IPS DF 6.9 (cell line): Measurements from ENCODE around the gene CHCHD6.

Source experiments
- DNase-seq: peaks from one replicate; pipeline ENCODE4 v3.0.0-alpha.2; 2013; ENCODE audit warnings: low read depth, low spot score
- H3K27ac ChIP-seq: one replicate; pipeline ENCODE4 v1.5.1; 2013; ENCODE audit warnings: low read length, control low read depth
- H3K27me3 ChIP-seq: 2 replicates; pipeline ENCODE4 v1.6.1; 2013; ENCODE audit warnings: mild to moderate bottlenecking, low read length; ENCODE audit not compliant: control insufficient read depth, insufficient read depth
- H3K36me3 ChIP-seq: 2 replicates; pipeline ENCODE4 v1.6.1; 2013; ENCODE audit warnings: low read length; ENCODE audit not compliant: control insufficient read depth, insufficient read depth
- H3K4me1 ChIP-seq: 2 replicates; pipeline ENCODE4 v1.6.1; 2013; ENCODE audit warnings: low read length; ENCODE audit not compliant: control insufficient read depth, insufficient read depth
- H3K4me3 ChIP-seq: 2 replicates; pipeline ENCODE4 v1.5.1; 2013; ENCODE audit warnings: mild to moderate bottlenecking, low read length
- H3K9me3 ChIP-seq: 2 replicates; pipeline ENCODE4 v1.6.1; 2013; ENCODE audit warnings: low read length, inconsistent platforms; ENCODE audit not compliant: control insufficient read depth, insufficient read depth
- WGBS: extraction: QIAGEN DNeasy Blood & Tissue Kit; methylation state at CpG from one replicate; pipeline ENCODE4 v1.1.7; 2013; ENCODE audit warnings: mixed read lengths, missing lambda C conversion rate; ENCODE audit not compliant: insufficient read length, insufficient coverage; 5-methylcytosine and 5-hydroxymethylcytosine counted together

Gene CHCHD6

GRCh38 chr3:126723801-126724200 is 19.8 kb downstream of the CHCHD6 start:
- H3K9me3 ChIP-seq = no peaks in the 10 kb centered on the region
- no peaks in the 10 kb centered on the region for H3K27me3 ChIP-seq
- H3K27ac ChIP-seq = no peak overlapping the region
- no CpG with 5 or more reads among the region's 1 CpG for WGBS
- no peak overlapping the region for H3K4me3 ChIP-seq
- no peak for DNase-seq
- H3K36me3 ChIP-seq = no peaks in the 10 kb centered on the region
- no peaks in the 10 kb centered on the region for H3K4me1 ChIP-seq

DNA sequence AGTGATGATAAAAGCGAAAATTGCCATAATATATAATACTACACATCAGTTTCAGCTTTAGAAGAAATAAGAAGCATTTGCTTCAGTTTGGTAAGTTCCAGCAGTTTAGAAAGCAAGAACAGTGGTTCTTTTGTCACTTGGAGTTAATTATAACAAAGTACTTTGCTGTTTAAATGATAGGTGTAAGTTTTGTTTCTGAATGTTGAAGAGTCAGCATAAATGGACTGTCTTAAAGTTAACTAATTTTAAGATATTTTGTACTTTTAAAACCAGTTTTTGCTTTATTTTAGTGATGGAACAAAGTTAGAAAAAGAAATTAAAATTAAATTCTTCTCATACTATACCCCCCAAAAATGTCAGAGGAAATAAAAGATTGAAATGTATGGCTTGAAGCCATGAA is 24.6 kb downstream of the CHCHD6 start:
- Histone ChIP-seq H3K27ac (no peak overlapping the region), H3K36me3 (no peaks in the 10 kb centered on the region), H3K4me3 (no peak overlapping the region), H3K4me1 (no peaks in the 10 kb centered on the region), H3K27me3 (no peaks in the 10 kb centered on the region), H3K9me3 (no peaks in the 10 kb centered on the region)
- DNase-seq = no peak
- WGBS = no CpG with 5 or more reads among the region's 1 CpG

- Histone ChIP-seq H3K9me3 (no peaks in the 10 kb centered on the region), H3K36me3 (no peaks in the 10 kb centered on the region), H3K27ac (no peak overlapping the region), H3K27me3 (no peaks in the 10 kb centered on the region), H3K4me3 (no peak overlapping the region), H3K4me1 (no peaks in the 10 kb centered on the region)
- no CpG with 5 or more reads among the region's 7 CpGs for WGBS
- no peak for DNase-seq
Observed at GRCh38 chr3:126730376-126730775, 26.3 kb downstream of the CHCHD6 start.

DNA sequence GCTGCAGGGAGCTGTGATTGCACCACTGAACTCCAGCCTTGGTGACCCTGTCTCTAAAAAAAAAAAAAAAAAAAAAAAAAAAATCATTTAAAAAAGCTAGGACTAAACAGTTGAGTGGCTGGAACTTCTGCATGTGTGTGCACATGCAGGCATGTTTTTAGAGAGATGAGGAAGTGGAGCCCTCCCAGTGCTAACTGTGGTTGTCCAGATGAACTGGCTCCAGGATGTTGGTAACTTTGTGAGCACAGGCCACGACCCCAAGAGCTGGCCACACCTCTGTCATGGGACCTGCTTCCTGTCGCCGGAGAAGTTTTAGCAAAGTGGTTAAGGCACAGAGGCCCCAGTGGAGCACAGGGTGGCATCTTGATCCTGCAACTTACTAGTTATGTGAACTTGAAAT is 27.0 kb downstream of the CHCHD6 start:
- Histone ChIP-seq H3K36me3 (no peaks in the 10 kb centered on the region), H3K9me3 (no peaks in the 10 kb centered on the region), H3K27me3 (no peaks in the 10 kb centered on the region), H3K4me1 (no peaks in the 10 kb centered on the region), H3K27ac (no peak overlapping the region), H3K4me3 (no peak overlapping the region)
- WGBS = no CpG with 5 or more reads among the region's 3 CpGs
- no peak for DNase-seq

GRCh38 chr3:126732281-126733060 is 28.4 kb downstream of the CHCHD6 start:
- H3K9me3 ChIP-seq = no peaks in the 10 kb centered on the region
- no peaks in the 10 kb centered on the region for H3K36me3 ChIP-seq
- WGBS = no CpG with 5 or more reads among the region's 6 CpGs
- H3K4me1 ChIP-seq = no peaks in the 10 kb centered on the region
- DNase-seq = no peak
- no peak overlapping the region for H3K27ac ChIP-seq
- H3K27me3 ChIP-seq = no peaks in the 10 kb centered on the region
- no peak overlapping the region for H3K4me3 ChIP-seq

DNA sequence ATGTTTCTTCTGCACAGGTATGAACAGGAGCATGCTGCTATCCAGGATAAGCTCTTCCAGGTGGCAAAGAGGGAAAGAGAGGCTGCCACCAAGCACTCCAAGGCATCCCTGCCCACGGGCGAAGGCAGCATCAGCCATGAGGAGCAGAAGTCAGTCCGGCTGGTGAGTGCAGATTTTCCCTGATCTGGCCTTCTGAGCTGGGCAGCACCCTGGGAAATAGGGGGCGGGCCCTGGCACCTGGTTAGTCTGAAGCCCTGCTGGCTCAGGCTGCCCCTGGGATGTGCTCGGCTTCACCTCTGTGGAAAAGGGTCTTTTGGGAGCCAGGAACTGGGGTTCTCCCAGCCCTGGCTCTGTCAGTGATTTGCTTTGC is 29.0 kb downstream of the CHCHD6 start:
- H3K4me1 ChIP-seq = no peaks in the 10 kb centered on the region
- no peak overlapping the region for H3K4me3 ChIP-seq
- no peak for DNase-seq
- WGBS = no CpG with 5 or more reads among the region's 5 CpGs
- H3K27me3 ChIP-seq = no peaks in the 10 kb centered on the region
- no peaks in the 10 kb centered on the region for H3K9me3 ChIP-seq
- no peak overlapping the region for H3K27ac ChIP-seq
- no peaks in the 10 kb centered on the region for H3K36me3 ChIP-seq

DNA sequence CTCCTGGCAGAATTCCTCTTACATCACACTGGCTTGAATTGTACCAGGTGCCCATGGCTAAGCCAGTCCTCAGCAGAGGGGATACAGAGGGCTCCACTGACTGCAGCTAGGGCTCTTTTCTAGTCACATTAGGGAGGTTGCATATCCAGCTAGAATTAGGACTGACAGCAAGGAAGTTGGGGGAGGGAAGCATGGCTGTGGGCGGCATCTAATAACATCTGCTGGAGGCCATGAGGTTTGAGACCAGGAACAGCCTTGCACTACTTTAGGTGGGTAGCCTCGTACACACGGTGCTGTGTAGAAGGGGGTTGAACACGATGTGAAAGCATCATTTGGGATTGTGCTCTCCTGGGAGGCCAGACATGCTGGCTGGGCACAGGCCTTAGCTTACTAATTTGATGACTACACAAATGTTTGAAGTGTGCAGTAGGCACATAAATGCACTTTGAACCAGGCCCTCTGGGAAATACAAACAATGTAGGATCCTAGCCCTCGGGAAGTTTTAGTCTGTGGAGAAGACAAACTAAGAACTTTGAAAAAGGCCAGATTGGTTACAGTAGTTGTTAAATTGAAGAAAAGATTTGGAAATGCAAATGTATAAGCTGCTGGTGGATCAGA is 30.2 kb downstream of the CHCHD6 start:
- no peaks in the 10 kb centered on the region for H3K36me3 ChIP-seq
- no peaks in the 10 kb centered on the region for H3K4me1 ChIP-seq
- no peak overlapping the region for H3K27ac ChIP-seq
- H3K9me3 ChIP-seq = no peaks in the 10 kb centered on the region
- WGBS = no CpG with 5 or more reads among the region's 5 CpGs
- H3K27me3 ChIP-seq = no peaks in the 10 kb centered on the region
- no peak for DNase-seq
- H3K4me3 ChIP-seq = no peak overlapping the region

- no peak for DNase-seq
Observed at GRCh38 chr3:126737527-126737926, 33.5 kb downstream of the CHCHD6 start.

DNA sequence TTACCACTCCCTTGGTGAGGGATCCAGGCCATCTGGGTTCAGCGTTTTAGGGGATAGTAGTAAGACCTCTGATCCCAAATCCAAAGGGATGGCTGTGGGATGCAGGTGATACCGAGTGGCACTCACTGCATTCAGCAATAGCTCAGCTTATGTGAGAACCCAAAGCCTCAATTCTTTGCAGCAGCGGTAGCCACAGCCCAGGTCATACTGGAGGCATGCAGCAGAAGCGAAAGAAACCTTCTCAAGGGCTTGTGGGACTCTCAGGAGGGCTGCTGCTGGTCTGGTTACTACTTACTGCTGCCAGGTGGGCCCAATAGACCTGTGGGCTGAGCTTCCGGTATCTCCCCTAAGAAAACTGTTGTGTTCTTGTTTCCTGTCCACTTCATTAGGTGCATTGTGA is 38.0 kb downstream of the CHCHD6 start:
- no peak for DNase-seq
- no peaks in the 10 kb centered on the region for H3K27me3 ChIP-seq
- no peaks in the 10 kb centered on the region for H3K36me3 ChIP-seq
- H3K9me3 ChIP-seq = no peaks in the 10 kb centered on the region
- WGBS = no CpG with 5 or more reads among the region's 5 CpGs
- no peak overlapping the region for H3K4me3 ChIP-seq
- H3K4me1 ChIP-seq = no peaks in the 10 kb centered on the region
- no peak overlapping the region for H3K27ac ChIP-seq

More at GRCh38 chr3:126737527-126737926, 33.5 kb downstream of the CHCHD6 start:
- Histone ChIP-seq H3K36me3 (no peaks in the 10 kb centered on the region), H3K4me1 (no peaks in the 10 kb centered on the region), H3K4me3 (no peak overlapping the region), H3K27ac (no peak overlapping the region), H3K27me3 (no peaks in the 10 kb centered on the region), H3K9me3 (no peaks in the 10 kb centered on the region)
- no CpG with 5 or more reads among the region's 7 CpGs for WGBS

GRCh38 chr3:126743350-126743749 is 39.3 kb downstream of the CHCHD6 start:
- H3K27ac ChIP-seq = no peak overlapping the region
- DNase-seq = no peak
- WGBS = no CpG with 5 or more reads among the region's 5 CpGs
- no peaks in the 10 kb centered on the region for H3K27me3 ChIP-seq
- no peaks in the 10 kb centered on the region for H3K4me1 ChIP-seq
- no peaks in the 10 kb centered on the region for H3K36me3 ChIP-seq
- no peaks in the 10 kb centered on the region for H3K9me3 ChIP-seq
- H3K4me3 ChIP-seq = no peak overlapping the region

- H3K4me1 ChIP-seq = no peaks in the 10 kb centered on the region
- DNase-seq = no peak
Observed at GRCh38 chr3:126743781-126744180, 39.7 kb downstream of the CHCHD6 start.

More at GRCh38 chr3:126743781-126744180, 39.7 kb downstream of the CHCHD6 start:
- H3K27me3 ChIP-seq = no peaks in the 10 kb centered on the region
- H3K4me3 ChIP-seq = no peak overlapping the region
- no peaks in the 10 kb centered on the region for H3K36me3 ChIP-seq
- no CpG with 5 or more reads among the region's 5 CpGs for WGBS
- H3K27ac ChIP-seq = no peak overlapping the region
- H3K9me3 ChIP-seq = no peaks in the 10 kb centered on the region
